GM20431 (cell line): ENCODE results near the gene GOLGA8B.
"Not testable (repeated sequence)": the region's sequence is repeated elsewhere in the genome, so short reads cannot be mapped to it uniquely, and the experiment has no call there.

Source experiments
- in situ Hi-C: fragments of 300-500 bp; cut with MseI, MboI; formaldehyde crosslinking; loops from one replicate; pipeline ENCODE4 v1.15.0; 2020; ENCODE audit warnings: low sequenced_read_pairs; ENCODE audit not compliant: unreplicated experiment

Gene GOLGA8B, protein sequence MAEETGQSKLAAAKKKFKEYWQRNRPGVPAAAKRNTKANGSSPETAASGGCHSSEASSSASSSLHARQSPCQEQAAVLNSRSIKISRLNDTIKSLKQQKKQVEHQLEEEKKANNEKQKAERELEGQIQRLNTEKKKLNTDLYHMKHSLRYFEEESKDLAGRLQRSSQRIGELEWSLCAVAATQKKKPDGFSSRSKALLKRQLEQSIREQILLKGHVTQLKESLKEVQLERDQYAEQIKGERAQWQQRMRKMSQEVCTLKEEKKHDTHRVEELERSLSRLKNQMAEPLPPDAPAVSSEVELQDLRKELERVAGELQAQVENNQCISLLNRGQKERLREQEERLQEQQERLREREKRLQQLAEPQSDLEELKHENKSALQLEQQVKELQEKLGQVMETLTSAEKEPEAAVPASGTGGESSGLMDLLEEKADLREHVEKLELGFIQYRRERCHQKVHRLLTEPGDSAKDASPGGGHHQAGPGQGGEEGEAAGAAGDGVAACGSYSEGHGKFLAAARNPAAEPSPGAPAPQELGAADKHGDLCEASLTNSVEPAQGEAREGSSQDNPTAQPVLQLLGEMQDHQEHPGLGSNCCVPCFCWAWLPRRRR

DNA sequence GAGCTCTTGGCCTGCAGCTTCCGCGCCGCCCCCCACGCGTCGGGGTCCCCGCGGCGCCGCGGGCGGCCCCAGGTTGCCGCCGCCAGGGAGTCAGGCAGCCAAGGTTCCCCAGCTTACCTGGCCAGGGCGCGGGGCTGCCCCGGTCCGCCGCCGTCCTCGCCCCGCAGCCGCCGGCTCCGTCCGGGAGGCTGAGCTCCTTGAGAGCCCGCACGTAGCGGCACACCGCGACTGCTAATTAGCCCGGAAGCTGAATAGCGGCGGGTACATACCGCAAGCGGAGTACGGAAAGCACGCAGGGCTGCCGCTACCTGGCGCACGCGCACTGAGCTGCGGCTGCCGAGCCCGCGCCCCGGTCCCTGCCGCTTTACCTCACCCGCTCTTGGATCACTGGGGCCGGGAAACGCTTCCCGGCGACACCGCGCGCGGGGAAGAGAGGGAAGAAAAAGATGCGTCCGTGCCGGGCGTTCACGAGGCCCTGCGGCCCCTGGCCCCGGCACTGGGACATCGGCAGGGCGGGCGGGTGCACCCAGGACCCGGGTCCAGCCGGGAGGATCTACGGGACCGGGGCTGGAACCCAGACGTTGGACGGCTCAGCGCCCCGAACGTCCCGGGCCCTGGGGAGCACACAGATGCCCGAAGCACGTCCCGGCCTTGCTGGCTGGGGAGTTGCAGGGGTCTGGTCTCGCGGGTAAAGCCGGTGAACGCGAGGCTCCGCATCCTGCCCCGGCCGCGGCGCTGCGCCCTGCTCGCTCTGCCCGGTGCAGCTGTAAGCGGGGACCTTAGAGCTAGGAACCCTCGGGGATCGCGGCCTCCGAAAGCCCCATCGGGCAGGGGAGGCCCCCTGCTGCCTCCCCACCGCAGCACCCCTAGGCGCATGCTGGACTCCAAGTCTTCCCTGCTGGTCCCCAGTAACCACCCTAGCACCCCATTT lies at the start of gene GOLGA8B:
Gene GOLGA8B, minus strand, starts transcription at position 253 of the 931 bp plus-strand sequence. CDS start 47,739 bp downstream, outside the sequence.
- in situ Hi-C loops, result loop anchor here (25.0 kb wide), 3 partner anchors 221 to 521 kb away; partner anchors contain the start of genes KATNBL1 and LPCAT4

DNA sequence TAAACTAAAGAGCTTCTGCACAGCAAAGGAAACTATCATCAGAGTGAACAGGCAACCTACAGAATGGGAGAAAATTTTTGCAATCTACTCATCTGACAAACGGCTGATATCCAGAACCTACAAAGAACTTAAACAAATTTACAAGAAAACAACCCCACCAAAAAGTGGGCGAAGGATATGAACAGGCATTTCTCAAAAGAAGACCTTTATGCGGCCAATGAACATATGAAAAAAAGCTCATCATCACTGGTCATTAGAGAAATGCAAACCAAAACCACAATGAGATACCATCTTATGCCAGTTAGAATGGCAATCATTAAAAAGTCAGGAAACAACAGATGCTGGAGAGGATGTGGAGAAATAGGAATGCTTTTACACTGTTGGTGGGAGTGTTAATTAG lies 49.7 kb upstream of the GOLGA8B start:
- in situ Hi-C loops, result not testable (repeated sequence)

DNA sequence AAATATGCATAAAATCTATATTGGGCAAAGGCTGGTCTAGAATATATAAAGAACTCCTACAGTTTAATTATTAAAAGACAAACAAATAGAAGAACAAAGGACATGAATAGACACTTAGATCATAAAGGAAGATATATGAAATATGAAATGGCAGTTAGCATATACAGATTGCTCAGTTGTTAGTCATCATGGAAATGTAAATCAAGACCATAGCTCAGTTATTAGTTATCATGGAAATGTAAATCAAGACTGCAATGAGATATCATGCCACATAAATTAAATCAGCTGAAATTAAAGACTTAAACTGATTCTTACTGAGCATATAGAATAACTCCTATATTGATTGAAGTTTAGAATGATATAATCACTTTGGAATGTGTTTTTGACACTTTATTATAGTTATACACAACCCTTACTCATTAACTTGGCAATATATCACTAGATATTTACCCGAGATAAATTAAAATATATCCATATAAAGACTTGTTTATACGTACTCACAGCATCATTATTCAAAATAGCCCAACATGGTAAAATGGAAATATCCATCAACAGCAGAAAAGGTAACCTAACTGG lies 45.2 kb upstream of the GOLGA8B start:
- in situ Hi-C loops, result no loop called here

DNA sequence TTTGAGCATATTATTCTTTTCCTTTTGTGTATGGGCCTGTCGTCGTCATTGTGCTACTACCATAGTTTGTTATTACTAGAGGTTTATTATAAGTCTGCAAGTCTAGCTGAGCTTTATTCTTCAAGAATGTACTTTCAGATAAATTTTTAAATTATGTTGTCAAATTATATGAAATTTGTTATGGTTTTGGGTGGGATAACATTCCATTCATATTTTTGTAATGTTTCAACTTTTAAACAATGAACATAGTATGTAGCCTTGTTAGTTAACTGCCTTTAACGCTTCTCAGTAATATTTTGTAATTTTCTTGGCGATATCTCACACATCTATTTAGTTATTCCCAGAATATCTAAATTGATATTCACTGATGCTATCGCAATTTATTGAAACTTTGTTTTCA lies 41.6 kb upstream of the GOLGA8B start:
- in situ Hi-C loops, result no loop called here

DNA sequence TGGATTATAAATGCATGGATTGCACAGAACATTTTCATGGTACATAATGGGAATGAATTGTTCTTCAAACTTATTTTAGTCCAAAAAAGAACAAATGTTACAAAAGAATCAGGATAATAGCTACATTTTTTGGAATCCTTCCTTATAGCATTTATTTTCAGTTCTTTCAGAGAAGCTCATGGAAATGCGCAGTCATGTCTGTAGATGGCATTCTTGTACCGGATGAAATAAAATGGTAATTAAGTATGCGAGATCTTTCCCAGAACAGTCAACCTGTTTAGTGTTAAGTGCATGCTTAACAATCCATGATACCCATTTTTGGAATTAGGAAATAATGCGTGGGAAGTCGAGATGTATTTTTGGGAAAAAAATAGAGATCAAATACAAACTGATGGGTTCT lies 38.2 kb upstream of the GOLGA8B start:
- in situ Hi-C loops, result no loop called here

DNA sequence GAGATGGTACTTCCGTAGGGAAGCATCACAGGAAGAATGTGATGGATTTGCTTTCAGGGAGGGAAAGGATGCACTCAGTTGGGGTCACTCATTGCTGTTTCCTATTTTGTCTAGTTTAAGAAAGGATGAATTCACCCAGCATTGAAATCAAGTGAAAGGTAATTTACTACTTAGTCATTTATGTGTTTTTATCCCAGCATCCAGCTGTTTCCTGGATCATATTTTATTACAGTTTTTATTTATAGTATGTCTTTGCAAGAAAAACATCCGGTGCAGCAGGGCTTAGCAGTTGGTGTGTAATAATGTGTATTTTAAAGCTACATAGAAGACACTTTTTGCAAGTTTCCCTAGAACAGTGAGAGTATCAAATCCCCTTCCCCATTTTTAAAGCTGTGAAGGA lies 37.4 kb upstream of the GOLGA8B start:
- in situ Hi-C loops, result no loop called here

DNA sequence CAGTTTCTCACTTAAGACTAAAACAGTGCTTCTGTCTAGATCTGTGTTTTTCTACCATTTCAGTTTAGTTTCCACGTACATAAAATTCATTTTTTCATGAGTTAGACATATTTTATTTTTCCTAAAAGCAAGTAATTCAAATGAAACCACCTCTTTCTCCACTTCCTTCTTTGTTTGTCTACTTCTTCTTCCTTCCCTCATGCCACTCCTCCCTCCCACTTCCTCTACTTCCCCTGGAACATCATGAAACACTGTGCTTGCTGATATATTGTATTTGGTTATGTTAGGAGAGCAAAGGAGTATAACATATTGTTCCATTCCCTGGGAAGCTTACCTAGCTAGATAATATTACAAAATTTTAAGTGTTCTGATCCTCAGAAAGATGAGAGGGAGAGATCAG lies 36.7 kb upstream of the GOLGA8B start:
- in situ Hi-C loops, result no loop called here

DNA sequence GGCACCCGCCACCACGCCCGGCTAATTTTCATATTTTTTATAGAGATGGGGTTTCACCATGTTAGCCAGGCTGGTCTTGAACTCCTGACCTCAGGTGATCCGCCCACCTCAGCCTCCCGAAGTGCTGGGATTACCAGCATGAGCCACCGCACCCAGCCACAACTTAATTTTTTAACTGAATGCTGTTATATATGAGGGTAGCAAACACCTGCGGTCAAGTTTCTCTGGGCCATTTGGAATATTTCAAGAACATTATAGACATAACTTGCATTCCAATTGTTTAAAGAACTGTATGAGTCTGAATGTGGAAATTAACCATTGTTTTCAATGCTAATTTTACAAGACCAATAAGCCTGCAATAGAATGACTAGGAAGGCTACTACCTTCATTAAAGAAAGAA lies 35.7 kb upstream of the GOLGA8B start:
- in situ Hi-C loops, result no loop called here

DNA sequence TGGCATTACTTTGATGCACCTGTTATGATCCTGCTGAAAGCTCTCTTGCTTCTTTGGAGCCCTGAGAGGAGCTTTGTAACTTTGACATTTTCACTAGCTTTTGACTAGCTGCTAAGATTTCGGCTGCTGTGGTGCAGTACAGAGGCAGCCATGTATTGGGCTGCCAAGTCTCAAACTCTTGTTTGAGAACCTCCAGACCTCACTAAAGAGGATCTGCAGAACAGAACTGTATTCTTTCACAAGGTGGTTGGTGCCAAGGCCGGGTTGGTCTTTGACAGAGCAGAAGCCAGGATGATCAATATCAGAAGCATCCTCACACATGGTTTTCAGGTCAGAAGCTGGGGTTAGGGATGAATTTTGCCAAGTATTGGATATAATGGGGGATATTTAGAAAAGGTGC lies 34.6 kb upstream of the GOLGA8B start:
- in situ Hi-C loops, result no loop called here

DNA sequence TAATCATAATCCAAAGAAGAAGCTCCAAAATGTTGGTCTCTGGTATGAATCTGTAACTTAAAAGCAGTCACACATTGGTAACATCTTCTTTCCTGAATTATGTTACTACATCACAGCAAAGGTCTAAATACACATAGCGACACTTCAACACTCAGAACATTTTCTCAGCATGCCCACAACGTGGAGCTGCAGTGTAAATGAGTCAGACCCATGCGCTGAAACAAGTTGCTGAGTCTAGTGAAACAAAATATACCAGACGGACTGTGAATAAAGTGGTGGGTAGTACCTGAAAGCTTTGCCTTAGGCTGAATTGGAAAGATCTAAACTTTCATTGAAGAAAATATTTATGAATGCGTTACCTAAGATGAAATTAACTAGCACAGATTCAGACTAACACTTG lies 33.2 kb upstream of the GOLGA8B start:
- in situ Hi-C loops, result no loop called here

DNA sequence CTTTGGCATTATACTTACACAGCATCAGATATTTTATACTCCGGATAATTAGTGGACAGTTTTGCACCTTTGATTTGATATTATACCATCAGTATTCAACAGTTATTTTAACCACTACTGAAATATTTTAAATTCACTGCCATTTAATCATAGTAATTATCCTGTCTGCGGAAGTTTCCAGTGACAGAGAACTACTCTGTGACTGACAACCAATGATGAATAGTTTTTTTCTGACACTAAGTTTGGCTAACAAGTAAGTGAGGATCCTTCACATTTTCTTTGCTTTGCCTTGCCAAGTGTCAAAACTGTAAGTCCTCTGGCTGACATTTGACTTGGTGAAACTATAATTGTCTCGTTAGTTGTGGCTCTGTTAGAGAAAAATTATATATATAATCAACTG lies 30.5 kb upstream of the GOLGA8B start:
- in situ Hi-C loops, result no loop called here

DNA sequence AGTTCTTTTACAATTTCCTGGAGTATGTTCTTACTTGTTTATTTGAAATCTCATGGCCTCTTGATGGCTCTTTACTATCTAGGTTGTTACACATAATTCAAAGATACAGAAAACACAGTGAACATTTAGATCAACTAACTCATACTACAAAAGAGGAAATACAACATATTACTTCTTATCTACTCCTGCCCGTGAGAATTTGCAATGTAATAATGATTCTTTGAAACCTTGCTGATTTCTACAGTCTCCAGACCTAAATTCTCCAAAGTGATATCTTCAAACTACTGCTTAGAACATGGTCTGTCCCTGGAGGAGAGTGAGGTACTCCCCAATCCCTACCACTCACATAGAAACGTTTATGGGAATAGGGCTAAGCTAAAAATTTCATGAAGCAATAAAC lies 29.9 kb upstream of the GOLGA8B start:
- in situ Hi-C loops, result no loop called here

DNA sequence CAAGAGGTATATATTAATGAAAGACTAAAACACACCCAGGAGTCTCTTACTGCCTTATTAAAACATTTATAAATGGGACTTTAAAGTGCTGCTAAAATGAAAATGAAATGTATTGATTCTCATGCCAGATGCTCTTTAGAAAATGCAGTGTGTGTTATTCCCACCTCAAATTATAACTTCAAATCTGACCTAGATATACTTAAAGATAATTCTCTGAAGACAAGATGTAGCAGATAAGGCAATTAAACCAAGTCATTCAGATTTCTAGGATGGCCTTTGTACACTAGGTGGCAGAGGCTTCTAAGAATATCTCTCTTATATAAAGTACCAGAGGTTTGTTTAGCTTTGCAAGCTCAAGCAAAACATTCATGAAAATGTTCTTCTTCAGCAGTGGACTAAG lies 26.9 kb upstream of the GOLGA8B start:
- in situ Hi-C loops, result no loop called here

DNA sequence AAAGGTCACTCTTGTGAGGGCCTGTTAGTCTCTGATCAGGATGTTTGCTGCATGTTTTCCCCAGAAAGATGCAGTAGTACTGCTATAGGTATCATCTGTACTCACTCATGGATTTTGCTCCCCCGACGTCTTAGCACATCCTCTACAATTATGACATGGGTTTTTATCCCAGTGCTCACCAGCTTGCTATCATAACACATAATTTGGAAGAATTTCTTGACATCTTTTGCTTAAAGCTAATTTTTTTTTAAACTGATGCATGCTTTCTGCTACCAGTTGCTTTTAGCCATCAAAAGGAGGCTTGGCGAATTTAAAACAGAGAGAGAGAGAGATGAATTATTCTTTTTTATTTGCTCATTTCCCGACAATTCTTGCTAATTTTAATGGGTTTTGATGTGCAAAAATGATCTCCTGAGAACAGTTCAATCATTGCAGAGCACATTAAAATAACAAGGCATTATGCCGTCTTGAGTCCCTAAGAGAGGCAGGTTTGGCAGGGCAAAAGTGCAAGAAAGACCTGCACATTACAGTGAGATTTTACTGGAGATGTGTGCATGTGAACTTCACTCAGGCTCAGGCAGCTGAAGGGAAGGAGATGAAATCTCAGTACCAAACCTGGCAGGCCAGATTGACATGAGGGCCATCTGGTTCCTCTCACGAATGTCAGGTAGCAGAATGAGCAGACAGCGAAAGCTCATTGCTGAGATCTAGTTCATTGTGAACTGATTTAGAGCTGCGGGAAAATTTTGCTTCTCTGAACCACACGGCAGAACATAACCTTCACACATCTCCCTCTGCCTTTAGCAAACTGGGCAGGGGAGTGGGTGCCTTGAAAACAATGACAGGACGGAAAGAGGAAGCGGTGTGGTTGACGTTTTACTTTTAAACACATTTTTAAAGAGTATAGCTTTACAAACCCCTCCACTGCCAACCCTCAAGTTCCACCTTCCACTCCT lies 25.9 kb upstream of the GOLGA8B start:
- in situ Hi-C loops, result no loop called here

DNA sequence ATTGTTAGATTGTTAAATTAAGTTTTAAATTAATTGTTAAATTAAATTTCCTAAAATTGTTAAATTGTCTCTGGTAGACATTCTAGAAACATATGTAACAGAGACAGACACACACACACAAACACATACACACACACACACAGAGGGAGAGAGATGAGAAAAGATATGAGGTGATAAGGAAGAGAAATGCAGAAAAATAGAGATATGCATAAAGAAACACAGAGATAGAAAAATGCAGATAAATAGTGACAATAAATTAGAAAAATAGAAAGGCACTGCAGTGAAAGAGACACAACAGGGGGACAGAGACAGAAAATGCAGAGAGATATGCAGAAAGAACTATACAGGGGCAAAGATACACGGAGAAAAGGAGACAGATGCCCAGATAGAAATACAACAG lies 25.1 kb upstream of the GOLGA8B start:
- in situ Hi-C loops, result no loop called here

DNA sequence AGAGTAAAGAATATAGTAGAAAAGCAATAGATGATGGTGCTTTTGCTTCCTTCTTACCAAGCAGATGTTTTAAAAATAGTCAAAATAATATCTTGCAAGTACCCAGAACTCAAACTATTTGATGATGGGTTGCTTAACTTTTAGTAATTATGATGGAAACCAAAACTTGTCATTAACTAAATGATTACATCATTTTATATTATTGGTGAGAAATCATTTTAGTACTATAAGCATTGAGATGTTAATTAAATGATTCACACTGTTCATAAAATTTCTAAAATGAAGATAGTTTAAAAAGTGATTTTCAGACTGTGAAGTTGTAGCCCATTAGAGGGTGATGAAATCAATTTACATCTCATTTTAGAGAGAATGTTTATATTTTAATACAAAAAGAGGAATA lies 24.4 kb upstream of the GOLGA8B start:
- in situ Hi-C loops, result no loop called here

DNA sequence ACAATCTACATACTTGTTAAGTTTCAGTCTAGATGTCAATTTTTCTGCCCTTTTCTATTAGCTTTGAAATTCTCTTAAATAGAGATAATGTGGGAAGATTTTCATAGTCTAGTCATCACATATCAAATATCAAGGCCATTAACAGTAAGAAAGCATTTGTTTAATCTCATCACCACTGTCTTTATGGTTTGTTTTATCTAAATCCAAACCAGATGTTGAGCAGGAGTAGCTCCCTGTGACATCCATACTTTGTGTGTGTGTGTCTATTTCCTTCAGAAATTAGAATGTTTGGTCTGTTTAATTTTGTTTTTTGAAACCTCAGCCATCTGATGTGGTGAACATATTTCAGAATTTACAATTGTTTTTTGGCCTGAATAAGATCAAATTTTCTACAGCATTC lies 23.1 kb upstream of the GOLGA8B start:
- in situ Hi-C loops, result no loop called here

DNA sequence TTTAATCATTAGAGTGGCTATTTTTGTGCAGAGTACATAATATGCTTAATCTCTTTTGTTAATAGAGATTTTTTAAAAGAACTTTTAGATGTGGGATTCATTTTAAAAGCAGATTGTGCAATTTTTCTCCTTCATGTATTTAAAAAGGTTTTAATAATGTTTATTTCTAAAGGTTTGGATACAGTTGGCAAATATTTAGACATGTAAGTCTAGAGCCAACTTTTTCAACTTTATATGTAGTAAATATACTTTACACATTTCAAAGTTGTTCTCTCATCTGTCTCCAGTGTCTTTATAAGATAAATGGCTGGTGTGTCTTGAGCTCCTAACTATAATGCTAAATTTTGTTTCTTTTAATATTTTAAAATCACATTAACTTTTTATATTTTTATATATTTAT lies 22.7 kb upstream of the GOLGA8B start:
- in situ Hi-C loops, result no loop called here

DNA sequence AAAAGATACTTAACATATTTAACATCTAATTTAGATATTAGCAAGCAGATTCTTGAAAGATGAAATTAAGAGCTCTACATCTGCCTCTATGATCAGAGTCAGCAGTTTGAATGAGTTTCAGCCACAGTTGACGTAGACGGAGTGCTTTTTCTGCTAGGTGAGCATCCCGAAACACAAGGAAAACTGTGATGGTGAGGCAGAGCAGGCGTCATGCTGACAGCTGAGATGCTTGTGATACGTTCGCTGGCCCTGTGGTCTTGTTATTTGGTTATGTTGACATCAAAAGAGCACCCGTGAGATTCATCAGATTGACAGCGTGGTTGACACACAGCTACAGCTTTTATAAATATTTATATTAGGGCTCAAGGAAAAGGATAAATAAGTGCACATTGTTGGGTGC lies 19.6 kb upstream of the GOLGA8B start:
- in situ Hi-C loops, result no loop called here
